HEK293 (cell line): ENCODE data around the gene LDLRAD4.

Experiments used
- CTCF ChIA-PET: fragments of 350-600 bp; formaldehyde crosslinking; extraction: SDS; loops from one replicate; lab custom pipeline; 2021; ENCODE audit warnings: antibody characterized with exemption; lab: Yijun Ruan, JAX
- POLR2A ChIA-PET: fragments of 300-600 bp; formaldehyde crosslinking; extraction: SDS; loops from one replicate; lab custom pipeline; 2020; ENCODE audit warnings: antibody characterized with exemption, inconsistent platforms; lab: Yijun Ruan, JAX
- H3K27ac ChIP-seq: fragments of 200-500 bp; sonication (Bioruptor generic); 2 replicates; pipeline ENCODE4 v1.5.1; 2014; ENCODE audit warnings: low read depth, low read length, control low read depth, inconsistent platforms; ENCODE audit errors: extremely low read depth
- H3K36me3 ChIP-seq, 2 experiments: fragments of 200-500 bp in 1 of 2; sonication (Bioruptor generic) in 1 of 2; 1 replicate in 1 of 2; 2 replicates in 1 of 2; pipeline ENCODE4 v1.5.1; 2014 to 2017; ENCODE audit warnings: inconsistent platforms in 2 of 2, low read length in 2 of 2; ENCODE audit not compliant: control insufficient read depth in 2 of 2, insufficient read depth in 1 of 2
- H3K4me1 ChIP-seq: fragments of 200-500 bp; sonication (Bioruptor generic); 2 replicates; pipeline ENCODE4 v1.5.1; 2014; ENCODE audit warnings: mild to moderate bottlenecking, low read length, inconsistent platforms; ENCODE audit not compliant: control insufficient read depth, insufficient read depth
- H3K4me3 ChIP-seq: 2 replicates; pipeline ENCODE4 v1.5.1; 2011; ENCODE audit warnings: low read depth, mild to moderate bottlenecking, control low read depth, low read length, moderate library complexity
- H3K9me3 ChIP-seq: fragments of 200-500 bp; sonication (Bioruptor generic); 2 replicates; pipeline ENCODE4 v1.5.1; 2014; ENCODE audit warnings: low read depth, low read length, inconsistent platforms; ENCODE audit not compliant: control insufficient read depth, insufficient read depth
- ATF2 ChIP-seq: fragments of 450-650 bp; formaldehyde crosslinking; IDR thresholded peaks from 2 replicates; pipeline ENCODE4 v1.5.1; 2016; ENCODE audit warnings: missing biosample characterization, missing genetic modification characterization, low read depth
- EGR2 ChIP-seq: fragments of 450-650 bp; formaldehyde crosslinking; IDR thresholded peaks from 2 replicates; pipeline ENCODE4 v1.5.1; 2016; ENCODE audit warnings: low read depth, missing biosample characterization, missing genetic modification characterization
- GLI2 ChIP-seq: fragments of 450-650 bp; formaldehyde crosslinking; IDR thresholded peaks from 2 replicates; pipeline ENCODE4; 2017; ENCODE audit warnings: missing biosample characterization, missing genetic modification characterization, low read depth, borderline replicate concordance
- GLIS2 ChIP-seq: fragments of 450-650 bp; formaldehyde crosslinking; IDR thresholded peaks from 2 replicates; pipeline ENCODE4 v1.5.1; 2016; ENCODE audit warnings: missing biosample characterization, missing genetic modification characterization
- KLF16 ChIP-seq: fragments of 450-650 bp; formaldehyde crosslinking; IDR thresholded peaks from 2 replicates; pipeline ENCODE4 v1.5.1; 2017; ENCODE audit warnings: missing biosample characterization, missing genetic modification characterization
- TRIM28 ChIP-seq: IDR thresholded peaks from 2 replicates; pipeline ENCODE4 v1.6.1; 2011; ENCODE audit warnings: low read length, control low read depth, borderline replicate concordance
- ZBTB49 ChIP-seq: fragments of 450-650 bp; formaldehyde crosslinking; IDR thresholded peaks from 2 replicates; pipeline ENCODE4 v1.5.1; 2016; ENCODE audit warnings: missing biosample characterization, missing genetic modification characterization, low read depth
- ZEB2 ChIP-seq: fragments of 450-650 bp; formaldehyde crosslinking; IDR thresholded peaks from 2 replicates; pipeline ENCODE4 v1.5.1; 2016; ENCODE audit warnings: missing biosample characterization, missing genetic modification characterization
- ZNF10 ChIP-seq: fragments of 450-650 bp; formaldehyde crosslinking; IDR thresholded peaks from 2 replicates; pipeline ENCODE4 v1.5.1; 2017; ENCODE audit warnings: missing biosample characterization, missing genetic modification characterization
- ZNF148 ChIP-seq: fragments of 450-650 bp; formaldehyde crosslinking; IDR thresholded peaks from 2 replicates; pipeline ENCODE4 v1.5.0; 2017; ENCODE audit warnings: missing biosample characterization, missing genetic modification characterization, borderline replicate concordance
- ZNF157 ChIP-seq: fragments of 450-650 bp; formaldehyde crosslinking; IDR thresholded peaks from 2 replicates; pipeline ENCODE4 v1.5.1; 2016; ENCODE audit warnings: missing biosample characterization, missing genetic modification characterization
- ZNF223 ChIP-seq: fragments of 450-650 bp; formaldehyde crosslinking; IDR thresholded peaks from 2 replicates; pipeline ENCODE4 v1.5.1; 2016; ENCODE audit warnings: missing biosample characterization, missing genetic modification characterization
- ZNF266 ChIP-seq: fragments of 450-650 bp; formaldehyde crosslinking; IDR thresholded peaks from 2 replicates; pipeline ENCODE4 v1.5.1; 2016; ENCODE audit warnings: missing biosample characterization, missing genetic modification characterization, low read depth
- ZNF280C ChIP-seq: fragments of 450-650 bp; formaldehyde crosslinking; IDR thresholded peaks from 2 replicates; pipeline ENCODE4 v1.5.1; 2016; ENCODE audit warnings: missing biosample characterization, missing genetic modification characterization
- ZNF302 ChIP-seq: fragments of 450-650 bp; formaldehyde crosslinking; IDR thresholded peaks from 2 replicates; pipeline ENCODE4 v1.5.1; 2016; ENCODE audit warnings: missing biosample characterization, missing genetic modification characterization, low read depth
- ZNF324 ChIP-seq: fragments of 450-650 bp; formaldehyde crosslinking; IDR thresholded peaks from 2 replicates; pipeline ENCODE4 v1.5.1; 2016; ENCODE audit warnings: missing biosample characterization, missing genetic modification characterization
- ZNF416 ChIP-seq: fragments of 450-650 bp; formaldehyde crosslinking; IDR thresholded peaks from 2 replicates; pipeline ENCODE4 v1.5.1; 2016; ENCODE audit warnings: missing biosample characterization, missing genetic modification characterization
- ZNF561 ChIP-seq: fragments of 450-650 bp; IDR thresholded peaks from 2 replicates; pipeline ENCODE4 v1.5.1; 2018; ENCODE audit warnings: missing biosample characterization, missing genetic modification characterization, borderline replicate concordance
- ZNF621 ChIP-seq: fragments of 450-650 bp; formaldehyde crosslinking; IDR thresholded peaks from 2 replicates; pipeline ENCODE4 v1.5.1; 2017; ENCODE audit warnings: missing biosample characterization, missing genetic modification characterization
- ZNF654 ChIP-seq: fragments of 450-650 bp; formaldehyde crosslinking; IDR thresholded peaks from 2 replicates; pipeline ENCODE4 v1.5.1; 2016; ENCODE audit warnings: low read depth, missing biosample characterization, missing genetic modification characterization
- ZNF777 ChIP-seq: fragments of 450-650 bp; formaldehyde crosslinking; IDR thresholded peaks from 2 replicates; pipeline ENCODE4 v1.5.1; 2017; ENCODE audit warnings: missing biosample characterization, missing genetic modification characterization, borderline replicate concordance

Gene LDLRAD4

GRCh38 chr18:13471971-13472628 lies 253.5 kb downstream of the LDLRAD4 start (continued):
- TF ChIP-seq KLF16 (no peak), ZNF621 (tag by site-specific recombination) (no peak), ZNF561 (tag by site-specific recombination) (no peak)

GRCh38 chr18:13473751-13474150 lies 255.2 kb downstream of the LDLRAD4 start:
- Histone ChIP-seq H3K9me3 (no peaks in the 10 kb centered on the region), H3K36me3 (no peaks in the 10 kb centered on the region), H3K27ac (no peak overlapping the region), H3K4me3 (no peak overlapping the region), H3K4me1 (peaks cover 10% of the 10 kb centered on the region)
- CTCF ChIA-PET = no interaction called here
- POLR2A ChIA-PET = no interaction called here
- TF ChIP-seq ZNF10 (tag by site-specific recombination) (no peak), ZNF324 (tag by site-specific recombination) (no peak), ZNF302 (tag by site-specific recombination) (no peak), ATF2 (tag by site-specific recombination) (no peak), GLIS2 (tag by site-specific recombination) (no peak), ZNF266 (tag by site-specific recombination) (no peak), ZNF777 (tag by site-specific recombination) (no peak), ZNF148 (tag by site-specific recombination) (no peak), ZNF157 (tag by site-specific recombination) (no peak)

- peaks cover 10% of the 10 kb centered on the region for H3K4me1 ChIP-seq
- H3K4me3 ChIP-seq = no peak overlapping the region
- no peaks in the 10 kb centered on the region for H3K36me3 ChIP-seq
- no peaks in the 10 kb centered on the region for H3K9me3 ChIP-seq
- no peak overlapping the region for H3K27ac ChIP-seq
- POLR2A ChIA-PET = no interaction called here
- CTCF ChIA-PET = no interaction called here
- TF ChIP-seq ZNF416 (tag by site-specific recombination) = no peak
- no peak for TF ChIP-seq TRIM28
Measured at GRCh38 chr18:13474336-13474735, 255.8 kb downstream of the LDLRAD4 start.

- Histone ChIP-seq H3K36me3 (no peaks in the 10 kb centered on the region), H3K4me3 (no peak overlapping the region), H3K27ac (no peak overlapping the region), H3K9me3 (no peaks in the 10 kb centered on the region), H3K4me1 (peaks cover 10% of the 10 kb centered on the region)
- CTCF ChIA-PET = no interaction called here
- POLR2A ChIA-PET = interaction anchor here (0.9 kb wide), 1 partner anchor 26 kb away, joined by 3 read pairs; no protein-coding TSS in a partner anchor
- TF ChIP-seq ZBTB49 (no peak), ZNF654 (tag by site-specific recombination) (no peak), GLI2 (tag by site-specific recombination) (no peak), ZEB2 (tag by site-specific recombination) (no peak), EGR2 (tag by site-specific recombination) (no peak), ZNF777 (tag by site-specific recombination) (no peak), ZNF280C (tag by site-specific recombination) (no peak), ZNF223 (no peak)
Measured at GRCh38 chr18:13474907-13475545, 256.5 kb downstream of the LDLRAD4 start.
